Mesodermal cell (in vitro differentiated cells): Measurements from ENCODE around the gene AFAP1.

Source experiments
- H3K27ac ChIP-seq: 2 replicates; pipeline ENCODE4 v1.7.0; 2013; ENCODE audit warnings: mild to moderate bottlenecking, low read depth, low read length, moderate library complexity; ENCODE audit not compliant: severe bottlenecking
- H3K36me3 ChIP-seq: 2 replicates; pipeline ENCODE4 v1.7.1; 2013; ENCODE audit warnings: mild to moderate bottlenecking, low read length, moderate library complexity; ENCODE audit not compliant: control insufficient read depth, insufficient read depth
- H3K4me1 ChIP-seq: one replicate; pipeline ENCODE4 v1.7.1; 2013; ENCODE audit warnings: mild to moderate bottlenecking, low read length; ENCODE audit not compliant: insufficient read depth, control insufficient read depth, poor library complexity, severe bottlenecking
- H3K4me3 ChIP-seq: 2 replicates; pipeline ENCODE4 v1.7.0; 2013; ENCODE audit warnings: low read length, control low read depth, mild to moderate bottlenecking; ENCODE audit not compliant: insufficient read depth, poor library complexity, severe bottlenecking; ENCODE audit errors: extremely low read depth
- H3K9me3 ChIP-seq: 2 replicates; pipeline ENCODE4 v1.7.1; 2013; ENCODE audit warnings: mild to moderate bottlenecking, low read length, moderate library complexity; ENCODE audit not compliant: control insufficient read depth
- WGBS, 2 experiments: methylation state at CpG; one replicate each; pipeline ENCODE4 v1.1.5; 2013; ENCODE audit warnings: missing lambda C conversion rate in 2 of 2; ENCODE audit not compliant: insufficient coverage in 2 of 2; 5-methylcytosine and 5-hydroxymethylcytosine counted together

The AFAP1 gene

GRCh38 chr4:7740866-7741525, 198.7 kb downstream of the AFAP1 start:
- WGBS, 2 experiments, result 90 to 94% methylated on average over 13 of the region's 19 CpGs
- H3K27ac ChIP-seq, result no peak overlapping the region
- H3K4me3 ChIP-seq, result no peak overlapping the region
- no peaks in the 10 kb centered on the region for H3K4me1 ChIP-seq
- H3K9me3 ChIP-seq, result no peaks in the 10 kb centered on the region
- no peaks in the 10 kb centered on the region for H3K36me3 ChIP-seq

GRCh38 chr4:7739918-7740865, 199.5 kb downstream of the AFAP1 start:
- no peaks in the 10 kb centered on the region for H3K9me3 ChIP-seq
- no peaks in the 10 kb centered on the region for H3K36me3 ChIP-seq
- no peaks in the 10 kb centered on the region for H3K4me1 ChIP-seq
- WGBS, 2 experiments, result 89 to 93% methylated on average over 27 to 39 of the region's 45 CpGs
- H3K4me3 ChIP-seq, result no peak overlapping the region
- no peak overlapping the region for H3K27ac ChIP-seq

- H3K4me1 ChIP-seq, result no peaks in the 10 kb centered on the region
- H3K36me3 ChIP-seq, result no peaks in the 10 kb centered on the region
- no peak overlapping the region for H3K27ac ChIP-seq
- no peak overlapping the region for H3K4me3 ChIP-seq
- 96% methylated on average over 22 to 28 of the region's 37 CpGs for WGBS, 2 experiments
- no peaks in the 10 kb centered on the region for H3K9me3 ChIP-seq
Measured at GRCh38 chr4:7739077-7739917, 200.4 kb downstream of the AFAP1 start.

- Histone ChIP-seq H3K36me3 (no peaks in the 10 kb centered on the region), H3K4me1 (no peaks in the 10 kb centered on the region), H3K27ac (no peak overlapping the region), H3K9me3 (no peaks in the 10 kb centered on the region), H3K4me3 (no peak overlapping the region)
- 94 to 96% methylated on average over 32 of the region's 32 CpGs for WGBS, 2 experiments
Measured at GRCh38 chr4:7738458-7739076, 201.1 kb downstream of the AFAP1 start.

- no peaks in the 10 kb centered on the region for H3K36me3 ChIP-seq
- H3K9me3 ChIP-seq, result no peaks in the 10 kb centered on the region
- 94% methylated on average over 17 to 18 of the region's 19 CpGs for WGBS, 2 experiments
Measured at GRCh38 chr4:7737752-7738457, 201.8 kb downstream of the AFAP1 start.

GRCh38 chr4:7737268-7737645, 202.4 kb downstream of the AFAP1 start:
- Histone ChIP-seq H3K27ac (no peak overlapping the region), H3K4me1 (no peaks in the 10 kb centered on the region), H3K36me3 (no peaks in the 10 kb centered on the region), H3K9me3 (no peaks in the 10 kb centered on the region), H3K4me3 (no peak overlapping the region)
- WGBS, 2 experiments, result 87 to 90% methylated on average over 14 of the region's 14 CpGs

More at GRCh38 chr4:7737752-7738457, 201.8 kb downstream of the AFAP1 start:
- Histone ChIP-seq H3K4me3 (no peak overlapping the region), H3K4me1 (no peaks in the 10 kb centered on the region), H3K27ac (no peak overlapping the region)

GRCh38 chr4:7736436-7737267, 203.0 kb downstream of the AFAP1 start:
- Histone ChIP-seq H3K36me3 (no peaks in the 10 kb centered on the region), H3K4me3 (no peak overlapping the region), H3K4me1 (no peaks in the 10 kb centered on the region), H3K9me3 (no peaks in the 10 kb centered on the region), H3K27ac (no peak overlapping the region)
- 89 to 93% methylated on average over 24 to 26 of the region's 31 CpGs for WGBS, 2 experiments

GRCh38 chr4:7735961-7736360, 203.7 kb downstream of the AFAP1 start:
- Histone ChIP-seq H3K9me3 (no peaks in the 10 kb centered on the region), H3K4me1 (no peaks in the 10 kb centered on the region), H3K36me3 (no peaks in the 10 kb centered on the region), H3K4me3 (no peak overlapping the region), H3K27ac (no peak overlapping the region)
- 85 to 95% methylated on average over 7 to 8 of the region's 8 CpGs for WGBS, 2 experiments

- no peaks in the 10 kb centered on the region for H3K36me3 ChIP-seq
- WGBS, 2 experiments, result 89 to 100% methylated on average over 1 to 5 of the region's 5 CpGs
- H3K27ac ChIP-seq, result no peak overlapping the region
- H3K4me3 ChIP-seq, result no peak overlapping the region
- H3K4me1 ChIP-seq, result no peaks in the 10 kb centered on the region
- H3K9me3 ChIP-seq, result no peaks in the 10 kb centered on the region
Measured at GRCh38 chr4:7735395-7735794, 204.3 kb downstream of the AFAP1 start.
